BE2C (cell line): ENCODE data around the gene INO80D.
A peak's percentile ranks its signal among the peaks of the same experiment; 100 is the strongest.

Source experiments
- DNase-seq: peaks from one replicate; pipeline ENCODE4 v3.0.0-alpha.2; 2020
- H3K27me3 ChIP-seq: fragments of 250-450 bp; sonication (Bioruptor Pico); 2 replicates; pipeline ENCODE4 v1.5.1; 2020; ENCODE audit warnings: mild to moderate bottlenecking
- H3K36me3 ChIP-seq: fragments of 250-450 bp; sonication (Bioruptor Pico); 2 replicates; pipeline ENCODE4 v1.5.1; 2020; ENCODE audit warnings: mild to moderate bottlenecking
- H3K4me1 ChIP-seq: fragments of 250-450 bp; sonication (Bioruptor Pico); 2 replicates; pipeline ENCODE4 v1.5.1; 2020
- H3K4me3 ChIP-seq: 2 replicates; pipeline ENCODE4 v1.5.1; 2011; ENCODE audit warnings: low read depth, low read length
- H3K9me3 ChIP-seq: fragments of 250-450 bp; sonication (Bioruptor Pico); 2 replicates; pipeline ENCODE4 v1.5.1; 2020
- TF ChIP-seq, protein P1 (sequence below): IDR thresholded peaks from 2 replicates; pipeline ENCODE4 v1.5.1; 2012; ENCODE audit warnings: mild to moderate bottlenecking, low read depth, low read length

The INO80D gene

DNA sequence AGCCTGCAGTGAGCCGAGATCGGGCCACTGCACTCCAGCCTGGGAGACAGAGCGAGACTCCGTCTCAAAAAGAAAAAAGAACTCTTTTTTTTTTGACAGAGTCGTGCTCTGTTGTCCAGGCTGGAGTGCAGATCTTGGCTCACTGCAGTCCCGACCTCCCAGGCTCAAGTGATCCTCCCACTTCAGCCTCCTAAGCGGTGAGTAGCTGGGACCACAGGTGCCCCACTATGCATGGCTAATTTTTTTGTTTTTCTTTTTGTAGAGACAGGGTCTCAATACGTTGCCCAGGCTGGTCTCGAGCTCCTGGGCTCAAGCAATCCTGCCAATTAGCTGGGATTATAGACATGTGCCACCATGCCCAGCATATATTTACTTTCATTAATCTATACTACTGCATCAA, 12.5 kb upstream of the INO80D start:
- H3K27me3 ChIP-seq = no peaks in the 10 kb centered on the region
- DNase-seq = no peak
- H3K4me1 ChIP-seq = no peaks in the 10 kb centered on the region
- no peaks in the 10 kb centered on the region for H3K36me3 ChIP-seq
- no peak overlapping the region for H3K4me3 ChIP-seq
- H3K9me3 ChIP-seq = no peaks in the 10 kb centered on the region
- TF ChIP-seq, protein P1, sequence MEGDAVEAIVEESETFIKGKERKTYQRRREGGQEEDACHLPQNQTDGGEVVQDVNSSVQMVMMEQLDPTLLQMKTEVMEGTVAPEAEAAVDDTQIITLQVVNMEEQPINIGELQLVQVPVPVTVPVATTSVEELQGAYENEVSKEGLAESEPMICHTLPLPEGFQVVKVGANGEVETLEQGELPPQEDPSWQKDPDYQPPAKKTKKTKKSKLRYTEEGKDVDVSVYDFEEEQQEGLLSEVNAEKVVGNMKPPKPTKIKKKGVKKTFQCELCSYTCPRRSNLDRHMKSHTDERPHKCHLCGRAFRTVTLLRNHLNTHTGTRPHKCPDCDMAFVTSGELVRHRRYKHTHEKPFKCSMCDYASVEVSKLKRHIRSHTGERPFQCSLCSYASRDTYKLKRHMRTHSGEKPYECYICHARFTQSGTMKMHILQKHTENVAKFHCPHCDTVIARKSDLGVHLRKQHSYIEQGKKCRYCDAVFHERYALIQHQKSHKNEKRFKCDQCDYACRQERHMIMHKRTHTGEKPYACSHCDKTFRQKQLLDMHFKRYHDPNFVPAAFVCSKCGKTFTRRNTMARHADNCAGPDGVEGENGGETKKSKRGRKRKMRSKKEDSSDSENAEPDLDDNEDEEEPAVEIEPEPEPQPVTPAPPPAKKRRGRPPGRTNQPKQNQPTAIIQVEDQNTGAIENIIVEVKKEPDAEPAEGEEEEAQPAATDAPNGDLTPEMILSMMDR = no peak

DNA sequence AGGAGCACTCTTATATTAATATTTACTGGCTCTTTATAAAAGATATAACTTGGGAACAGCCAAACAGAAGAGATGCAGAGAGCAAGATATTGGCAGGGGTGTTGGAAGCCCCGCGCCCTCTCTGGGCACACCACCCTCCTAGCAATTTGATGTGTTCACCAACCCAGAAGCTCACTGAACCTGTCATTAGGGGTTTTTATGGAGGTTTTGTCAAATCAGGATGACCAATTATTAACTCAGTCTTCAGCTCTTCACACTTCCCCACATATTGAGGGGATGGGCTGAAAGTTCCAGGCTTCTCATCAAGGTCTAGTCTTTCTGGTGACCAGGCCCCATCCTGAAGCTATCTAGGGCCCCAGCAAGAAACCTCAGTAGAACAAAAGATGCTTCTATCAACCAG, 10.9 kb upstream of the INO80D start:
- no peaks in the 10 kb centered on the region for H3K27me3 ChIP-seq

DNA sequence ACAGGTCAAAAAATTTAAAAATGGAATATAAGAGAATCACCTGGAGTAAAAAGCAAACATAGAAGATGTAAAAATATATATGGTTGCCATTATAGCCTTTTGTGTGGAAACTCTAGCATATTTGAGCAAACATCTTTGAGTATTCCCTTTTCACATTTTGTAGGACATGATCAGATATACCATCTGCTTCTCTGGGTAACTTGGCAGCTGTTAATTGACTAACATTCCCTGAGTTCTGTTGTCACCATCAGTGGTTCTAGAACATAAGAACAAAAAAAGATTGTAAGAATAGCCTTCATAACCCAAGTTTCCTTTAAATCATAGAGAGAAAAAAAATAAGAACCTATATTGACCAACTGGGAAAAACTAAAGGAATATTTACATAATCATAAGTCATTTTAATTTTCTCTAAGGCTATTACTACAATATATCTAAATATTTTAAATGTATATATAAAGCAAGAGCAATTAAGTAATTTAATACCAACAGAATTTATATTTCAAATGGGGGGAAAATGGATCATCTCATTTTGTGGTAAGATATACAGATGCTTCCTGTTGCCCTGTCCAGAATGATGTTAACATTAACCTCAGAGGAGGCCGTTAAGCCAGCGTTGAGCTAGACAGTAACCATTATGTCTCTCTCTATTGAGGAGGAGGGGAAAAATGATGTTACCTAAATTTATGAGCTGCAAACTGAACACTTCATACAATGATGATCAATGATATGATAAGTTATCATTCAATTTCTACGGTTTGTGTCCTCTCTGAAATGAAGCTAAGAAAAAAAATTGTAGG, 9.8 kb upstream of the INO80D start:
- no peak for DNase-seq
- TF ChIP-seq, protein P1 = no peak

More for the DNA sequence above, 10.9 kb upstream of the INO80D start:
- Histone ChIP-seq H3K4me3 (no peak overlapping the region), H3K36me3 (no peaks in the 10 kb centered on the region), H3K4me1 (no peaks in the 10 kb centered on the region), H3K9me3 (no peaks in the 10 kb centered on the region)
- TF ChIP-seq, protein P1 = no peak
- no peak for DNase-seq

DNA sequence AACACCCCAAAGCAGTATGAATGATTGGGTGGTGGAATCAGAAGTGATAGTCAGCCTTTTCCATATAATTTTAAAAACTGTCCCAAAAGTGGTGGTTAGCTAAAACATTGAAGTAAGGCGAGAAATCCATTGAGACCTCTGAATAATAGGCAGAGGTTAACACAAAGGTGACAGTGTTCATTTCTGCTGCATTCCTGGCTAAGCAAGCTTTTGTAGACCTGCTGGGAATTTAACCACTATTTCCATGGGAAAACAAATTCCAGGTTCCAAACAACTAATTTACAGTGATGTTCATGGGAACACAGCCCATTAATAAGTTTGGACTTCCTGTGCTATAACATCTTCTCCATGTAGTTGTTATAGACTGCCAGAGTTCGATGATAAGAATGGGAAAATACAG, 6.3 kb upstream of the INO80D start:
- Histone ChIP-seq H3K27me3 (no peaks in the 10 kb centered on the region), H3K4me3 (no peak overlapping the region), H3K36me3 (peaks cover 8% of the 10 kb centered on the region; the same call in 1 of the 2 replicates), H3K4me1 (no peaks in the 10 kb centered on the region), H3K9me3 (no peaks in the 10 kb centered on the region)
- no peak for DNase-seq
- TF ChIP-seq, protein P1 = no peak

More for the DNA sequence above, 9.8 kb upstream of the INO80D start:
- H3K4me1 ChIP-seq = no peaks in the 10 kb centered on the region
- no peak overlapping the region for H3K4me3 ChIP-seq
- H3K27me3 ChIP-seq = no peaks in the 10 kb centered on the region
- no peaks in the 10 kb centered on the region for H3K9me3 ChIP-seq
- H3K36me3 ChIP-seq = peaks cover under 1% of the 10 kb centered on the region; the same call in 1 of the 2 replicates

DNA sequence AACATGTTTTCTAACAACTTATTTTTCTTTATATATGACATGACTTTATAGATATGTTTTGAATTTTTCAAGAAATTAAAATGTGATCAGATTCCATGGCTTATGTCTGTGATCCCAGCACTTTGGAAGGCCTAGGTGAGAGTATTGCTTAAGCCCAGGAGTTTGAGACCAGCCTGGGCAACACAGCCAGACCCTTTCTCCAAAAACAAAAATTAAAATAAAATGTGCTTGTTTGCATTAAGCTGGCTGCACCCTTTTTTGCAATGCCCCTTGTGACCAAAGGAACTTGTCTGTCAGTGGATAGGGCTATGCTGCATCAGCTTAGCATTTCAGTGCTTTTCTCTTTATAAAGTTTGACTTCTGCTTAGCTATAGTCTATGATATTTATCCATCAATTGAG, 2.3 kb upstream of the INO80D start:
- no peaks in the 10 kb centered on the region for H3K4me1 ChIP-seq
- H3K27me3 ChIP-seq = no peaks in the 10 kb centered on the region
- no peak overlapping the region for H3K4me3 ChIP-seq
- peaks cover 8% of the 10 kb centered on the region; the same call in 1 of the 2 replicates for H3K36me3 ChIP-seq
- DNase-seq = no peak
- H3K9me3 ChIP-seq = no peaks in the 10 kb centered on the region
- TF ChIP-seq, protein P1 = no peak

DNA sequence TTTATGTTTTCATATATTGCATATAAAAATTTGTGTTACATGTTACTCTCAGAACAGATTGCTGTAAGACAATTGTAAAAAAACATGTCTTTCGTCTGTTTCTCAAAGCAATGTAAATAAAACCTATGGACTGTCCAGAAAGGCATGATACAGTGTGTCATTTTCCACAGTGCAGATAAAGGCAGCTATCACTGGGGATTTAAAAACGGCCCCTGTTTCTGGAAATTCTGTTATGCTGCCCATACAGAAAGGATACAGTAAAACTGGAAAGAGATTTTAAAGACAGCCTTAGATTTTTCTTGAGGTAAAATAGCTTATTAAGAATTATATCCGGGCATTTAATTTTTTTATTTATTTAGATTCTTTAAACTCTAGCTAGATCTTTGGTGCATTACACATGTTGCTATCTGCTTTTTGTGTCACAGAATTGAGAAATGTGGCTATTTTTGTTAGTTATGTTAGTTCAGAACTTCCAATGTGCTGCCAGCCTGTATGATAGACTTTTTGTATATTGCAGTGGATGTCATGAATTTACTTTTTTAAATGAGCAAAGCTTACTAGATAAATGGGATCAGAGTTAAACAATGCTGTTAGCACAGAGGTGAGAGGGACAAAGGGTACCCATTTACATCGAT, 859 bp upstream of the INO80D start:
- no peaks in the 10 kb centered on the region; the same call in 1 of the 2 replicates for H3K4me1 ChIP-seq
- TF ChIP-seq, protein P1 = no peak
- no peaks in the 10 kb centered on the region for H3K9me3 ChIP-seq
- H3K36me3 ChIP-seq = peaks cover 8% of the 10 kb centered on the region; the same call in 1 of the 2 replicates
- DNase-seq = no peak
- H3K27me3 ChIP-seq = no peaks in the 10 kb centered on the region
- H3K4me3 ChIP-seq = peak overlapping the region; percentile 89
